H9 (cell line): ENCODE measurements around the gene COL23A1. TPM values are rescaled to one million over a fixed set of nuclear protein-coding genes. Genes with fewer than 3 reads are reported as not detected.

ENCODE experiments used
- DNase-seq: peaks from one replicate; pipeline ENCODE4 v3.0.0-alpha.2; 2017
- H2AFZ ChIP-seq: one replicate; pipeline ENCODE4 v1.6.1; 2013; ENCODE audit warnings: mild to moderate bottlenecking, low read length, control low read depth, moderate library complexity
- H2AK5ac ChIP-seq: 2 replicates; pipeline ENCODE4 v1.6.1; 2013; ENCODE audit warnings: low read length, control low read depth, mixed read lengths; ENCODE audit not compliant: insufficient read length
- H2BK120ac ChIP-seq: one replicate; pipeline ENCODE4 v1.6.1; 2013; ENCODE audit warnings: low read depth, mild to moderate bottlenecking, low read length, control low read depth, inconsistent platforms; ENCODE audit not compliant: poor library complexity, severe bottlenecking
- H2BK12ac ChIP-seq: 2 replicates; pipeline ENCODE4 v1.6.1; 2013; ENCODE audit warnings: low read length, control low read depth, mixed read lengths, low read depth; ENCODE audit not compliant: insufficient read length
- H2BK15ac ChIP-seq: 2 replicates; pipeline ENCODE4 v1.6.1; 2013; ENCODE audit warnings: low read depth, low read length, control low read depth
- H2BK20ac ChIP-seq: one replicate; pipeline ENCODE4 v1.6.1; 2013; ENCODE audit warnings: low read depth, mild to moderate bottlenecking, low read length, control low read depth, inconsistent platforms; ENCODE audit not compliant: poor library complexity, severe bottlenecking
- H2BK5ac ChIP-seq: 2 replicates; pipeline ENCODE4 v1.6.1; 2013; ENCODE audit warnings: low read length, control low read depth, mixed read lengths; ENCODE audit not compliant: insufficient read length
- H3K14ac ChIP-seq: 2 replicates; pipeline ENCODE4 v1.6.1; 2013; ENCODE audit warnings: low read length, control low read depth; ENCODE audit not compliant: insufficient read depth
- H3K18ac ChIP-seq: 2 replicates; pipeline ENCODE4 v1.6.1; 2013; ENCODE audit warnings: low read depth, mild to moderate bottlenecking, mixed read lengths, low read length, control low read depth; ENCODE audit not compliant: insufficient read length
- H3K23ac ChIP-seq: 2 replicates; pipeline ENCODE4 v1.6.1; 2013; ENCODE audit warnings: low read length, control low read depth, mixed read lengths, low read depth; ENCODE audit not compliant: insufficient read length
- H3K23me2 ChIP-seq: 2 replicates; pipeline ENCODE4 v1.6.1; 2013; ENCODE audit warnings: low read depth, mild to moderate bottlenecking, mixed read lengths, low read length, control low read depth; ENCODE audit not compliant: insufficient read length, poor library complexity, severe bottlenecking
- H3K27ac ChIP-seq: 2 replicates; pipeline ENCODE4 v1.5.1; 2013; ENCODE audit warnings: low read length, control low read depth, mixed read lengths, low read depth; ENCODE audit not compliant: insufficient read length
- H3K27me3 ChIP-seq: 2 replicates; pipeline ENCODE4 v1.6.1; 2013; ENCODE audit warnings: low read length, control low read depth, inconsistent platforms; ENCODE audit not compliant: insufficient read depth
- H3K4ac ChIP-seq: 2 replicates; pipeline ENCODE4 v1.6.1; 2013; ENCODE audit warnings: low read depth, mild to moderate bottlenecking, control low read depth, inconsistent platforms, low read length, moderate library complexity
- H3K4me1 ChIP-seq: 2 replicates; pipeline ENCODE4 v1.6.1; 2013; ENCODE audit warnings: low read length, control low read depth, inconsistent platforms; ENCODE audit not compliant: insufficient read depth
- H3K4me2 ChIP-seq: 2 replicates; pipeline ENCODE4 v1.6.1; 2013; ENCODE audit warnings: low read length, control low read depth, mixed read lengths; ENCODE audit not compliant: insufficient read length, insufficient read depth
- H3K56ac ChIP-seq: 2 replicates; pipeline ENCODE4 v1.6.1; 2013; ENCODE audit warnings: low read depth, mild to moderate bottlenecking, mixed read lengths, low read length, control low read depth; ENCODE audit not compliant: insufficient read length
- H3K79me1 ChIP-seq: 2 replicates; pipeline ENCODE4 v1.6.1; 2013; ENCODE audit warnings: low read depth, mild to moderate bottlenecking, moderate library complexity, low read length, control low read depth, inconsistent platforms; ENCODE audit not compliant: insufficient read depth, poor library complexity, severe bottlenecking
- H3K79me2 ChIP-seq: 2 replicates; pipeline ENCODE4 v1.6.1; 2013; ENCODE audit warnings: low read length, control low read depth, inconsistent platforms; ENCODE audit not compliant: insufficient read depth
- H3K9ac ChIP-seq: 2 replicates; pipeline ENCODE4 v1.6.1; 2013; ENCODE audit warnings: low read length, control low read depth, mixed read lengths; ENCODE audit not compliant: insufficient read length; ENCODE audit errors: extremely low read depth
- H3K9me3 ChIP-seq: one replicate; pipeline ENCODE4 v1.6.1; 2013; ENCODE audit warnings: low read depth, low read length, inconsistent platforms; ENCODE audit not compliant: control insufficient read depth
- H3T11ph ChIP-seq: one replicate; pipeline ENCODE4 v1.6.1; 2013; ENCODE audit warnings: mild to moderate bottlenecking, low read length, control low read depth, inconsistent platforms
- H4K20me1 ChIP-seq: one replicate; pipeline ENCODE4 v1.6.1; 2013; ENCODE audit not compliant: control insufficient read depth, insufficient read length, insufficient read depth
- H4K5ac ChIP-seq: 2 replicates; pipeline ENCODE4 v1.6.1; 2013; ENCODE audit warnings: low read depth, mild to moderate bottlenecking, mixed read lengths, low read length, control low read depth; ENCODE audit not compliant: insufficient read length
- H4K8ac ChIP-seq: replicated peaks from 2 replicates; pipeline ENCODE4 v1.6.1; 2013; ENCODE audit warnings: low read length, control low read depth, mixed read lengths, low read depth; ENCODE audit not compliant: insufficient read length
- H4K91ac ChIP-seq: 2 replicates; pipeline ENCODE4 v1.6.1; 2013; ENCODE audit warnings: low read depth, mild to moderate bottlenecking, moderate library complexity, mixed read lengths, low read length, control low read depth; ENCODE audit not compliant: insufficient read length
- H3K27ac Mint-ChIP-seq, 3 experiments: 2 replicates in 2 of 3; 3 replicates in 1 of 3; pipeline ENCODE4 v1.8.0; 2020 to 2021; ENCODE audit warnings: mixed read lengths in 3 of 3, mild to moderate bottlenecking in 1 of 3, moderate library complexity in 1 of 3
- H3K27me3 Mint-ChIP-seq: 2 replicates; pipeline ENCODE4 v1.8.0; 2021; ENCODE audit warnings: low read depth, mild to moderate bottlenecking, moderate library complexity, mixed read lengths
- H3K36me3 Mint-ChIP-seq, 3 experiments: 2 replicates in 2 of 3; 3 replicates in 1 of 3; pipeline ENCODE4 v1.8.0; 2020 to 2021; ENCODE audit warnings: low read depth in 3 of 3, mixed read lengths in 3 of 3; ENCODE audit not compliant: insufficient read depth in 1 of 3
- H3K4me1 Mint-ChIP-seq, 2 experiments: 2 replicates each; pipeline ENCODE4 v1.8.0; 2020; ENCODE audit warnings: mixed read lengths in 2 of 2
- H3K4me3 Mint-ChIP-seq, 2 experiments: 2 replicates in 1 of 2; 3 replicates in 1 of 2; pipeline ENCODE4 v1.8.0; 2020 to 2021; ENCODE audit warnings: mild to moderate bottlenecking in 2 of 2, mixed read lengths in 2 of 2, moderate library complexity in 1 of 2
- H3K9me3 Mint-ChIP-seq, 2 experiments: 2 replicates in 1 of 2; 3 replicates in 1 of 2; pipeline ENCODE4 v1.8.0; 2020; ENCODE audit warnings: mild to moderate bottlenecking in 2 of 2, mixed read lengths in 2 of 2, moderate library complexity in 1 of 2
- WGBS: extraction: QIAGEN DNeasy Blood & Tissue Kit; methylation state at CpG from one replicate; pipeline ENCODE4 v1.1.7; 2013; ENCODE audit warnings: missing lambda C conversion rate, low lambda C conversion rate, mixed read lengths; ENCODE audit not compliant: insufficient read length; ENCODE audit errors: extremely low coverage; 5-methylcytosine and 5-hydroxymethylcytosine counted together
- total RNA-seq: library from RNA; stranded (reverse); gene quantifications from 2 replicates; pipeline ENCODE4 v1.2.1, GENCODE V29; 2021
- TF ChIP-seq, protein P1 (sequence below): fragments of 200-600 bp; sonication (generic); conservative IDR thresholded peaks from 3 replicates; pipeline ENCODE4 v1.8.0; 2021; ENCODE audit warnings: antibody characterized with exemption, mild to moderate bottlenecking

COL23A1 gene
- total RNA-seq, 1 experiment from 2014 or later, result 2.6 TPM

DNA sequence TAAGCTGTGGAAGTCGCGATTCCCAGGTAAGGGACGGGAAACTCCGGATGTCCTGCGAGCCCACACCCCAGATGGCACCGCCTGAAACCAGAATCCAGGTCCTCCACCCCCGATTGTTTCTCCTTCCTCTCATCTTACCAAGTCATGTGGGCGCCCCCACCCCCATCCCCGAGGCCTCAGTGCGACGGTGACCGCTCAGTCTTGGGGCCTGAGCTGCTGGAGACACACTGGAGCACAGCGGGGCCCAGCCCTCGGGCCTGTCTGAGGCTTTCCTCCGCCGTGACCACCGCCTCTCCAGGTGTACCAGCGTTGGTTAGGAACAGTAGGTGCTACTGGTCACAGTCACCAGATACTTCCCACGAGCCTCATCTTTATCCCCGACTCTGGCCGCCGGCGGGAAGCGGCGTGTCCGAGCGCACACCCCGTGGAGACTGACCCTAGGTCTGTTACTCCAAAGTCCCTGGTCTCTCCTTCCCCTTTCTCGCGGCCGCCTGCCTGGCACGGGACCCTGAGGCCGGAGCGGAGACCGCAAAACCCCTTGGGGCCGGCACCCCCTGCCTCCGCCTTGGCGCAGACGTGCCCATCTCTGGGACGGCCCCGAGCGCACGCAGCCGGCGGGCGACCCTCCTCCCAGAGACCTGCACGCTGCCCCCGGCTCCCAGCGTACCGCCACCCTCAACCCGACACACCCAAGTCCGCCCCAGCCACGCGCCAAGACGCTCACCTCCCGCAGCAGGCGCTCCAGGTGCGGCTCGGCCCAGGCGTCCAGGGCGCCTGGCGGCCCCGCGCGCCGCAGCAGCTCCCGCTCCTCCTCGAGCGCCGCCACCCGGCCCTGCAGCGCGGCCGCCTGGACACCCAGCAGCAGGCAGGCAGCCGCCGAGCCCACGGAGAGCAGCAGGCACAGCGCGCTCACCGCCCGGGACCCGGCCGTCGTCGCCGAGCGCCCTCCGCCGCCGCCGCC is 733 bp downstream of the COL23A1 start:
- no peak overlapping the region for H2BK15ac ChIP-seq
- H3K56ac ChIP-seq, result no peak overlapping the region
- H3K79me2 ChIP-seq, result no peaks in the 10 kb centered on the region
- no peaks in the 10 kb centered on the region for H4K20me1 ChIP-seq
- H2BK20ac ChIP-seq, result no peak overlapping the region
- peak overlapping the region; percentile 20 for H3K4me2 ChIP-seq
- peaks cover 2 to 9% (median 4%) of the 10 kb centered on the region in 3 experiments; a peak in 6 of 7 replicates for H3K36me3 Mint-ChIP-seq
- peaks cover 5 to 6% of the 10 kb centered on the region in 2 experiments; a peak in 3 of 5 replicates for H3K9me3 Mint-ChIP-seq
- H3K23ac ChIP-seq, result no peak overlapping the region
- DNase-seq, result peak; percentile 45
- no peaks in the 10 kb centered on the region for H3K79me1 ChIP-seq
- H4K91ac ChIP-seq, result no peak overlapping the region
- peaks cover 2% of the 10 kb centered on the region; the same call in 1 of the 2 replicates for H3K4me1 ChIP-seq
- no peak overlapping the region for H3K27ac ChIP-seq
- H4K5ac ChIP-seq, result no peak overlapping the region
- H3K14ac ChIP-seq, result 0 out of 2 replicates have a peak overlapping the region, but pooled peaks have one; percentile 30
- peaks cover 27 to 30% of the 10 kb centered on the region in 2 experiments for H3K4me1 Mint-ChIP-seq
- no peak overlapping the region for H2AFZ ChIP-seq
- peaks cover 13% of the 10 kb centered on the region for H3K23me2 ChIP-seq
- H2BK120ac ChIP-seq, result no peak overlapping the region
- no peak overlapping the region for H3K18ac ChIP-seq
- no peak overlapping the region for H3K27ac Mint-ChIP-seq
- no CpG with 5 or more reads among the region's 91 CpGs for WGBS
- H3K27me3 ChIP-seq, result peaks cover 6% of the 10 kb centered on the region; the same call in 1 of the 2 replicates
- H3K9ac ChIP-seq, result no peak overlapping the region
- peak overlapping the region; percentile 60 to 84 for H3K4me3 Mint-ChIP-seq
- no peak overlapping the region for H2BK5ac ChIP-seq
- H3T11ph ChIP-seq, result no peak overlapping the region
- H2AK5ac ChIP-seq, result no peak overlapping the region
- TF ChIP-seq, protein P1, sequence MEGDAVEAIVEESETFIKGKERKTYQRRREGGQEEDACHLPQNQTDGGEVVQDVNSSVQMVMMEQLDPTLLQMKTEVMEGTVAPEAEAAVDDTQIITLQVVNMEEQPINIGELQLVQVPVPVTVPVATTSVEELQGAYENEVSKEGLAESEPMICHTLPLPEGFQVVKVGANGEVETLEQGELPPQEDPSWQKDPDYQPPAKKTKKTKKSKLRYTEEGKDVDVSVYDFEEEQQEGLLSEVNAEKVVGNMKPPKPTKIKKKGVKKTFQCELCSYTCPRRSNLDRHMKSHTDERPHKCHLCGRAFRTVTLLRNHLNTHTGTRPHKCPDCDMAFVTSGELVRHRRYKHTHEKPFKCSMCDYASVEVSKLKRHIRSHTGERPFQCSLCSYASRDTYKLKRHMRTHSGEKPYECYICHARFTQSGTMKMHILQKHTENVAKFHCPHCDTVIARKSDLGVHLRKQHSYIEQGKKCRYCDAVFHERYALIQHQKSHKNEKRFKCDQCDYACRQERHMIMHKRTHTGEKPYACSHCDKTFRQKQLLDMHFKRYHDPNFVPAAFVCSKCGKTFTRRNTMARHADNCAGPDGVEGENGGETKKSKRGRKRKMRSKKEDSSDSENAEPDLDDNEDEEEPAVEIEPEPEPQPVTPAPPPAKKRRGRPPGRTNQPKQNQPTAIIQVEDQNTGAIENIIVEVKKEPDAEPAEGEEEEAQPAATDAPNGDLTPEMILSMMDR, result 0 out of 3 replicates have a peak, but pooled peaks have one; percentile 22
- H3K27me3 Mint-ChIP-seq, result peaks cover 61% of the 10 kb centered on the region
- H4K8ac ChIP-seq, result no peak overlapping the region
- no peak overlapping the region for H3K4ac ChIP-seq
- H2BK12ac ChIP-seq, result no peak overlapping the region
- H3K9me3 ChIP-seq, result no peaks in the 10 kb centered on the region
